Measurements from ENCODE around the gene ZC3H15. TPM values are rescaled to one million over a fixed set of nuclear protein-coding genes. Genes with fewer than 3 reads are reported as not detected.
A peak's percentile ranks its signal among the peaks of the same experiment; 100 is the strongest.
"Not testable (repeated sequence)": the region's sequence is repeated elsewhere in the genome, so short reads cannot be mapped to it uniquely, and the experiment has no call there.

Gene ZC3H15
- 67.9 TPM for total RNA-seq

DNA sequence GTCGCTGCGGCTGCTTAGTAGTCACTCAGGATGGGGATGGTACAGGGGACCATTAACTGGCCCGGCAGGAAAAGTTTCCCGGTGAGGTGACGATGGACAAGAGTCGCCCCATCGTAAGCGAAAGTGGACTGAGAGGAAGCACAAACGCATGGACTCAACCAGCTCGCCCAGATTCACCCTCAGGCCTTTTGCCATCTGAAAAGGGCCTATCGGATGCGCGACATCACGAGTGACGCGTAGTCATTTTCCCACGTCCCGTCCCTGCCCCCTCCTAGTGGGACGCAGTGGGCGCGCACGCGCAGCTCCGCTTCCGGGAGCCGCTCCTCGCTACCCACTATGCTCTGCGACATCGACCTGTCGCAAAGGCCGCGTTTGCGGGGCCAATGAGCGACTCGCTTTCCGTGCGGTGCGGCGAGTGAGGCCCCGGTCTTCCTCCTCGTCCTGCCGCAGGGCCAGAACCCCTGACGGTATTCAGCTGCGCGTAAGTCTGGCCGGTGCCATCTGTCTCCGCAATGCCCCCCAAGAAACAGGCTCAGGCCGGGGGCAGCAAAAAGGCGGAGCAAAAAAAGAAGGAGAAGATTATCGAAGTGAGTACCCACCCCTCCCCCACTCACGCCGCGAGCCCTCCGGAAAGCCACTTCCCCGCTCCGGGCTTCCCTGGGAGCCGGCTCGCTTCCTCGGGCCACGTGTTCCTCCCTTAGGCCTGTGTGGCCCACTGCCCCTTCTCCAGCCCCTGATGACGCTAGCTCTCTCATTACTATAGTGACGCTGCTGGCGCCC is at the start of gene ZC3H15:
Gene ZC3H15, plus strand, starts transcription at position 390 of the 780 bp plus-strand sequence. Its CDS starts 123 bp downstream, at position 513.
- peak; percentile 99 for DNase-seq

GRCh38 chr2:186437719-186438118 is 48.3 kb upstream of the ZC3H15 start:
- no peak for DNase-seq

GRCh38 chr2:186439673-186440095 is 46.4 kb upstream of the ZC3H15 start:
- DNase-seq, result not testable (repeated sequence)

DNA sequence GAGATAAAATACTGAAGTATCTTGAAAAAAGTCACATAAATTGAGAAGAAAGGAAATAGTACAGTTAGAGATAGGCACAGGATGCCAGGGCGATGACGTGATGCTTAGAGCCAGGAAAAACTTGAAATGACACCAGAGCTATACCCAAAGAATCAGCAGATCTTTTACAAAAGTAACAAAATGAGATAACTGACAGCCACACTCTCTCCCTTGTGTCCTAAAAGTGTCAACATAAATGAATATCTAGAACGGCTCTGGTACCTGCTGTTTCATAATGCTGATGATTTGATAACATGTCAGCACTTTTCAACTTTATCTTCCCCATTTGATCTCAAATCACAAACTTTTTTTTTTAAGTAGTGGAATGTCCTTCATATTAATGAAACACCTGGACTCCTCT is 45.6 kb upstream of the ZC3H15 start:
- DNase-seq, result no peak

- no peak for DNase-seq
Observed at GRCh38 chr2:186442885-186443284, 43.2 kb upstream of the ZC3H15 start.

- DNase-seq, result no peak
Observed at GRCh38 chr2:186443851-186444250, 42.2 kb upstream of the ZC3H15 start.

DNA sequence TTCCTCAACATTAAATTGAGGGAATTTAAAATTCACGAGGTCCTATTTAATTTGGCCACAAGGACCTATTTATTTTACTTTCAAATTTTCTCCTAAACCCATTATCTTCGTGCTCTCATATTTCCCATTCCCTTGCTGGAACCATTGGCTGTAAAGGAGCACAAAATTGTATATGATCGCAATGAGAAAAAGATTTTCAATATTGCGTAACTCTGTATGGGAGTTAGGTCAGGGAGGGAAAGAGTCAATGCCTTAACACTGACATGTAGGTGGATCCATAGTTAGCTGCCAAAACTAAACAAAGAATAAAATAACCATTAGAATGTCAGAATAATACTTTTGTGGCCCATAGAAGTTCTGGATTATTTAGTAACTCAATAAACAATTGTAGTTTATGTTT is 40.6 kb upstream of the ZC3H15 start:
- no peak for DNase-seq

DNA sequence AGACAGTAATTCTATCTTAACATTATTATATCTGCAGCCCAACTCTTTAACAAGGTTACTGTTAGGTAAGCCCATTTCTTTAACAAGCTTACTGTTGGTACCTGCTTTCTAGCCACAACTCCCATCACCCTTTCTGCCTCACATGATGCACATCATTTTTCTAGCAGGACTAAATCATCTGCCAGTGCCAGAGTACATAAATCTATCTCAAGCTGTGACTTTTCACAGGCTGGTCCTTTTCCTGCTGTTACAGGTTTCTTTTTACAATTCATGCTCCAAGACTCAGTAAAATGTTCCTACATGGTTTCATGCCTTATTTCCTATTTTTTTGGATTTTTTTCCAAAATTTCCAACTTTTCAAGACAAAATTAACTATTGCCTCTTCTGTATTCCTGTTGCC is 30.4 kb upstream of the ZC3H15 start:
- no peak for DNase-seq

DNA sequence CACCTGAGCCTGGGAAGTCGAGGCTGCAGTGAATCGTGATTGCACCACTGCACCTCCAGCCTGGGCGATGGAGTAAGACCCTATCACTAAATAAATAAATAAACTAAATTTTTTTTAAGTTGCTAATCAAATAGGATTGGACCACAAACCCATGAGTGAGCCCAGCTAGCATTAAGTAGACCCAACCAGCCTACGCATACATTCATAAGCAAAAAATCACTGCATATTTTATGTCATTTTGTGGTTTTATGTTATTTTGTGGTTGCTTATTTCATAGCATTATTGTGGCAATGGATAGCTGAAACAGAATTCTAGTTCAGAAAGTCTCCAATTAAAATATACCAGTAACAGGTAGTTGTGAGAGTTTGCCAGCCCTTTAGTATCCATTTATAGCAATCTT is 29.1 kb upstream of the ZC3H15 start:
- no peak for DNase-seq

GRCh38 chr2:186457908-186458307 is 28.2 kb upstream of the ZC3H15 start:
- no peak for DNase-seq

DNA sequence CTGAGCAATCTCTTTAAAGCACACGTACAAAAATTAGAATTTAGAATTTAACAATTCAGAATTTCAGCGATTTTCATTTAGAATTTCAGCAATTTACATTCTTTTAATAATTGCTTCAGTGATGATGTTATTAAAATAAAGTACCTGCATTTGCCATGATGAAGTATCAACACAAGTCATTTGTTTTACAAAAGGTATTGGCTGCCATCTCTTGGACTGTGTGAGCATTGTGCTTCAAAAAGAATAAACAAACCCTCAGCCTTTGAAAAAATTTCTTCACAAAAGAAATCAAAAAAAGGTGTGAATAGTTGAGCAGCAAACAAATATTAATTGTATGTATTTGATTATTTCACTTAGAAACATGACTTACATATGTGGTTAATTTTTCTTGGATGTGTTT is 27.1 kb upstream of the ZC3H15 start:
- DNase-seq, result peak; percentile 26

- DNase-seq, result peak; percentile 32
Observed at GRCh38 chr2:186460465-186460864, 25.6 kb upstream of the ZC3H15 start.

- DNase-seq, result no peak
Observed at GRCh38 chr2:186466743-186467142, 19.3 kb upstream of the ZC3H15 start.

DNA sequence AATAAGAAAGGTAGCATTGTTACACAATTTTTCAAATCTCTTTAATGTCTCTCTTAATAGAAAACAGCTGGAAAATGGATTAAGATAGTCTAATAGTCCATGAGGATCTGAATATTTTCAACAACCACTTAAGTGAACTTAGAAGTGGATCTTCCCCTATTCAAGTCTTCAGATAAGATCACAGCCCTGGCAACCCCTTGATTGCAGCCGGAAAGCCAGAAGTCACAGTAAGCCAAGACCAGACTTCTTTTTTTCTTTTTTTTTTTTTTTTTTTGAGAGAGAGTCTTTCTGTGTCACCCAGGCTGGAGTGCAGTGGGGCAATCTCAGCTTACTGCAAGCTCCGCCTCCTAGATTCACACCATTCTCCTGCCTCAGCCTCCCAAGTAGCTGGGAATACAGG is 18.6 kb upstream of the ZC3H15 start:
- DNase-seq, result no peak

DNA sequence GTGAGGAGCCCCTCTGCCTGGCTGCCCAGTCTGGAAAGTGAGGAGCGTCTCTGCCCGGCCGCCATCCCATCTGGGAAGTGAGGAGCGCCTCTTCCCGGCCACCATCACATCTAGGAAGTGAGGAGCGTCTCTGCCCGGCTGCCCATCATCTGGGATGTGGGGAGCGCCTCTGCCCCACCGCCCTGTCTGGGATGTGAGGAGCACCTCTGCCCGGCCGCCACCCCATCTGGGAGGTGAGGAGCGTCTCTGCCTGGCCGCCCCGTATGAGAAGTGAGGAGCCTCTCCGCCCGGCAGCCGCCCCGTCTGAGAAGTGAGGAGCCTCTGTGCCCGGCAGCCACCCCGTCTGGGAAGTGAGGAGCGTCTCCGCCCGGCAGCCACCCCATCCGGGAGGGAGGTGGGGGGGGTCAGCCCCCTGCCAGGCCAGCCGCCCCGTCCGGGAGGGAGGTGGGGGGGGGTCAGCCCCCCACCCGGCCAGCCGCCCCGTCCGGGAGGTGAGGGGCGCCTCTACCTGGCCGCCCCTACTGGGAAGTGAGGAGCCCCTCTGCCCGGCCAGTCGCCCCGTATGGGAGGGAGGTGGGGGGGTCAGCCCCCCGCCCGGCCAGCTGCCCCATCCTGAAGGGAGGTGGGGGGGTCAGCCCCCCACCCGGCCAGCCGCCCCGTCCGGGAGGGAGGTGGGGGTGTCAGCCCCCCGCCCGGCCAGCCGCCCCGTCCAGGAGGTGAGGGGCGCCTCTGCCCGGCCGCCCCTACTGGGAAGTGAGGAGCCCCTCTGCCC is 13.2 kb upstream of the ZC3H15 start:
- DNase-seq, result not testable (repeated sequence)

GRCh38 chr2:186474239-186474638 is 11.8 kb upstream of the ZC3H15 start:
- DNase-seq, result not testable (repeated sequence)

- DNase-seq, result no peak
Observed at GRCh38 chr2:186477790-186478189, 8.3 kb upstream of the ZC3H15 start.

- DNase-seq, result no peak
Observed at GRCh38 chr2:186480991-186481390, 5.1 kb upstream of the ZC3H15 start.

GRCh38 chr2:186484062-186484735 is 1.9 kb upstream of the ZC3H15 start:
- no peak for DNase-seq

DNA sequence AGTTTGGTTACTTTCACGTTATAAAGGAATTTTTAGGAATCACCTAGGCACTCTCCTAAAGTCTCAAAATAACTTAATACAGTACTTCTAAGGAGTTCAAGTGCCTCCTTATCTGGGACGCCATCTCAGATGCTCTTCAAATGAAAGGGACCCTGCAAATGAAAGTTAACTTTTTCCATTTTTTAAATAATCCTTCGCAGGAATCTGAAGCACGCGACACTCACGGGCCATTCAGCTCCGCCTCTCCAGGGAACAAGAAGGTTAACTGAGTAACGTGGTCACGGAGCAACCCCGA is 537 bp upstream of the ZC3H15 start:
- no peak for DNase-seq

GRCh38 chr2:186486651-186487647 is 889 bp downstream of the ZC3H15 start:
- DNase-seq, result peak; percentile 59

- DNase-seq, result no peak
Observed at GRCh38 chr2:186493564-186494085, 7.6 kb downstream of the ZC3H15 start.

Data from tongue (tissue), 2 donors.